SK-N-SH (cell line): ENCODE measurements around the gene TLCD2. TPM values are rescaled to one million over a fixed set of nuclear protein-coding genes. Genes with fewer than 3 reads are reported as not detected.

Experiments used
- CTCF ChIA-PET: fragments of 300-600, 350-600 bp; formaldehyde crosslinking; extraction: SDS; loops from one replicate; lab custom pipeline; 2021; lab: Yijun Ruan, JAX
- POLR2A ChIA-PET: fragments of 350-600 bp; sonication (Branson Sonifier 250); formaldehyde crosslinking; extraction: SDS; loops from one replicate; lab custom pipeline; 2020; ENCODE audit warnings: antibody characterized with exemption, inconsistent platforms; lab: Yijun Ruan, JAX
- DNase-seq: peaks from one replicate; pipeline ENCODE4 v3.0.0; 2012
- H2AFZ ChIP-seq: fragments of 200-600 bp; sonication (generic); 2 replicates; pipeline ENCODE4 v1.8.1; 2016; ENCODE audit warnings: antibody characterized with exemption, mild to moderate bottlenecking, low read depth
- H3F3A ChIP-seq: fragments of 200-600 bp; sonication (generic); replicated peaks from 2 replicates; pipeline ENCODE3; 2016; ENCODE audit warnings: antibody characterized with exemption, mild to moderate bottlenecking; ENCODE audit not compliant: insufficient read depth
- H3K27ac ChIP-seq, 2 experiments: fragments of 200-500 bp in 1 of 2; fragments of 200-600 bp in 1 of 2; sonication (Bioruptor generic) in 1 of 2; sonication (generic), shearing (Covaris generic) in 1 of 2; 2 replicates each; pipeline versions ENCODE4 v1.5.1 to v1.6.1; 2014 to 2016; ENCODE audit warnings: low read depth in 2 of 2, inconsistent platforms in 1 of 2, low read length in 1 of 2, mild to moderate bottlenecking in 1 of 2, mixed read lengths in 1 of 2
- H3K27me3 ChIP-seq: fragments of 200-600 bp; sonication (generic), shearing (Covaris generic); 2 replicates; pipeline ENCODE4 v1.6.1; 2016; ENCODE audit warnings: mixed run types; ENCODE audit not compliant: insufficient read depth
- H3K36me3 ChIP-seq, 2 experiments: fragments of 200-500 bp in 1 of 2; fragments of 200-600 bp in 1 of 2; sonication (Bioruptor generic) in 1 of 2; sonication (generic) in 1 of 2; replicated peaks in 1 of 2; 2 replicates each; pipeline versions ENCODE3 to v1.5.1; 2014 to 2016; ENCODE audit warnings: low read length in 1 of 2, mild to moderate bottlenecking in 1 of 2; ENCODE audit not compliant: insufficient read depth in 2 of 2, control insufficient read depth in 1 of 2
- H3K4me1 ChIP-seq, 2 experiments: fragments of 200-500 bp in 1 of 2; fragments of 200-600 bp in 1 of 2; sonication (Bioruptor generic) in 1 of 2; sonication (generic), shearing (Covaris generic) in 1 of 2; 2 replicates each; pipeline versions ENCODE4 v1.5.1 to v1.6.1; 2014 to 2016; ENCODE audit warnings: low read depth in 1 of 2, low read length in 1 of 2, mixed run types in 1 of 2; ENCODE audit not compliant: insufficient read depth in 2 of 2, control insufficient read depth in 1 of 2
- H3K4me2 ChIP-seq: fragments of 200-600 bp; sonication (generic), shearing (Covaris generic); 2 replicates; pipeline ENCODE4 v1.6.1; 2017; ENCODE audit warnings: mixed run types
- H3K4me3 ChIP-seq, 2 experiments: fragments of 200-500 bp in 1 of 2; fragments of 200-600 bp in 1 of 2; sonication (Bioruptor generic) in 1 of 2; sonication (generic), shearing (Covaris generic) in 1 of 2; 2 replicates each; pipeline versions ENCODE4 v1.5.1 to v1.8.1; 2014 to 2016; ENCODE audit warnings: low read depth in 2 of 2, inconsistent platforms in 1 of 2, low read length in 1 of 2, mild to moderate bottlenecking in 1 of 2, mixed read lengths in 1 of 2, moderate library complexity in 1 of 2
- H3K79me2 ChIP-seq: fragments of 200-600 bp; sonication (generic); 2 replicates; pipeline ENCODE4 v1.8.1; 2017; ENCODE audit warnings: mild to moderate bottlenecking; ENCODE audit not compliant: insufficient read depth
- H3K9ac ChIP-seq: fragments of 200-600 bp; sonication (generic); 2 replicates; pipeline ENCODE4 v1.6.1; 2017; ENCODE audit warnings: mixed run types
- H3K9me2 ChIP-seq: fragments of 200-600 bp; sonication (generic); 2 replicates; pipeline ENCODE4 v1.6.1; 2017; ENCODE audit warnings: mixed run types
- H3K9me3 ChIP-seq: fragments of 200-600 bp; sonication (generic); 2 replicates; pipeline ENCODE4 v1.6.1; 2017; ENCODE audit warnings: mixed run types, mild to moderate bottlenecking, moderate library complexity
- H4K20me1 ChIP-seq: fragments of 200-600 bp; sonication (generic); 2 replicates; pipeline ENCODE4 v1.6.1; 2017; ENCODE audit warnings: mild to moderate bottlenecking, mixed run types; ENCODE audit not compliant: insufficient read depth
- CHD2 ChIP-seq: fragments of 150-350 bp; IDR thresholded peaks from 2 replicates; pipeline ENCODE4 v1.6.1; 2018; ENCODE audit warnings: low read length; ENCODE audit not compliant: partially characterized antibody
- ELF1 ChIP-seq: IDR thresholded peaks from 2 replicates; pipeline ENCODE4 v1.4.0; 2012
- FOSL2 ChIP-seq: IDR thresholded peaks from 2 replicates; pipeline ENCODE4 v1.4.0; 2012; ENCODE audit warnings: low read depth, mild to moderate bottlenecking, moderate library complexity, borderline replicate concordance
- FOXJ3 ChIP-seq: sonication (generic); formaldehyde crosslinking; IDR thresholded peaks from 2 replicates; pipeline ENCODE4 v1.5.1; 2020; ENCODE audit warnings: mild to moderate bottlenecking, missing genetic modification reagents
- GABPA ChIP-seq: IDR thresholded peaks from 2 replicates; pipeline ENCODE4 v1.4.0; 2012; ENCODE audit warnings: low read depth, mild to moderate bottlenecking
- IRF3 ChIP-seq: fragments of 150-350 bp; IDR thresholded peaks from 2 replicates; pipeline ENCODE4 v1.6.1; 2016; ENCODE audit warnings: mild to moderate bottlenecking, low read depth, low read length
- MEF2A ChIP-seq: IDR thresholded peaks from 2 replicates; pipeline ENCODE4 v1.4.0; 2012; ENCODE audit warnings: low read depth, borderline replicate concordance
- POLR2AphosphoS5 ChIP-seq: IDR thresholded peaks from 2 replicates; pipeline ENCODE4 v1.6.1; 2012; ENCODE audit warnings: low read depth, low read length
- RCOR1 ChIP-seq: fragments of 150-350 bp; IDR thresholded peaks from 2 replicates; pipeline ENCODE4 v1.6.1; 2017; ENCODE audit warnings: antibody characterized with exemption, low read length
- RFX5 ChIP-seq: IDR thresholded peaks from 2 replicates; pipeline ENCODE4 v1.6.1; 2012; ENCODE audit warnings: mild to moderate bottlenecking, improper control_type of control experiment, low read length
- SIN3A ChIP-seq: IDR thresholded peaks from 2 replicates; pipeline ENCODE4 v1.6.1; 2012; ENCODE audit warnings: low read depth, mild to moderate bottlenecking, low read length, moderate library complexity, borderline replicate concordance
- SMC3 ChIP-seq: IDR thresholded peaks from 2 replicates; pipeline ENCODE4 v1.6.1; 2012; ENCODE audit warnings: low read depth, low read length, improper control_type of control experiment
- TAF1 ChIP-seq: IDR thresholded peaks from 2 replicates; pipeline ENCODE4 v1.6.1; 2012; ENCODE audit warnings: low read depth, mild to moderate bottlenecking, low read length, moderate library complexity, borderline replicate concordance
- TCF12 ChIP-seq: IDR thresholded peaks from 2 replicates; pipeline ENCODE4 v1.4.0; 2012
- USF2 ChIP-seq: fragments of 150-350 bp; IDR thresholded peaks from 2 replicates; pipeline ENCODE4 v1.6.1; 2017; ENCODE audit warnings: antibody characterized with exemption, low read length, low read depth, borderline replicate concordance
- YY1 ChIP-seq: IDR thresholded peaks from 2 replicates; pipeline ENCODE4 v1.4.0; 2012; ENCODE audit warnings: low read depth, mild to moderate bottlenecking
- WGBS: methylation state at CpG from one replicate; pipeline ENCODE4 v1.1.6; 2017; ENCODE audit warnings: low lambda C conversion rate; 5-methylcytosine and 5-hydroxymethylcytosine counted together
- polyA plus RNA-seq, 3 experiments: library from polyadenylated mRNA; depleted of rRNA; stranded (reverse); fragments of >200 nt; gene quantifications; 2 replicates each; pipeline ENCODE4 v1.2.3, GENCODE V29; 2012
- TF ChIP-seq, protein P1 (sequence below): IDR thresholded peaks from 2 replicates; pipeline ENCODE4 v1.6.1; 2012; ENCODE audit warnings: mild to moderate bottlenecking, low read depth, low read length, moderate library complexity

Gene TLCD2
- polyA plus RNA-seq, 1 of the 3 experiments (the other 2 are of a cell fraction): 1.3 TPM

- H3K9me3 ChIP-seq: no peaks in the 10 kb centered on the region
- H3K9ac ChIP-seq: no peak overlapping the region
- no peaks in the 10 kb centered on the region for H3K36me3 ChIP-seq
- ChIA-PET POLR2A (no interaction called here), CTCF (no interaction called here)
- H3K4me2 ChIP-seq: no peak overlapping the region
- H3K4me3 ChIP-seq: no peak overlapping the region
- H3K9me2 ChIP-seq: no peaks in the 10 kb centered on the region
- no peaks in the 10 kb centered on the region for H3F3A ChIP-seq
- H3K27ac ChIP-seq: no peak overlapping the region
- H3K27me3 ChIP-seq: no peaks in the 10 kb centered on the region
- no peak overlapping the region for H2AFZ ChIP-seq
- no peaks in the 10 kb centered on the region for H4K20me1 ChIP-seq
- 80% methylated on average over 22 of the region's 29 CpGs for WGBS
- H3K79me2 ChIP-seq: no peaks in the 10 kb centered on the region
- no peak for TF ChIP-seq FOSL2
- no peak for TF ChIP-seq POLR2AphosphoS5
- no peak for TF ChIP-seq TCF12
- no peak for TF ChIP-seq IRF3
- no peak for TF ChIP-seq GABPA
- TF ChIP-seq FOXJ3: no peak
- no peak for TF ChIP-seq TAF1
- no peak for TF ChIP-seq MEF2A
- TF ChIP-seq RFX5: no peak
- no peak for TF ChIP-seq SIN3A
- TF ChIP-seq, protein P1, sequence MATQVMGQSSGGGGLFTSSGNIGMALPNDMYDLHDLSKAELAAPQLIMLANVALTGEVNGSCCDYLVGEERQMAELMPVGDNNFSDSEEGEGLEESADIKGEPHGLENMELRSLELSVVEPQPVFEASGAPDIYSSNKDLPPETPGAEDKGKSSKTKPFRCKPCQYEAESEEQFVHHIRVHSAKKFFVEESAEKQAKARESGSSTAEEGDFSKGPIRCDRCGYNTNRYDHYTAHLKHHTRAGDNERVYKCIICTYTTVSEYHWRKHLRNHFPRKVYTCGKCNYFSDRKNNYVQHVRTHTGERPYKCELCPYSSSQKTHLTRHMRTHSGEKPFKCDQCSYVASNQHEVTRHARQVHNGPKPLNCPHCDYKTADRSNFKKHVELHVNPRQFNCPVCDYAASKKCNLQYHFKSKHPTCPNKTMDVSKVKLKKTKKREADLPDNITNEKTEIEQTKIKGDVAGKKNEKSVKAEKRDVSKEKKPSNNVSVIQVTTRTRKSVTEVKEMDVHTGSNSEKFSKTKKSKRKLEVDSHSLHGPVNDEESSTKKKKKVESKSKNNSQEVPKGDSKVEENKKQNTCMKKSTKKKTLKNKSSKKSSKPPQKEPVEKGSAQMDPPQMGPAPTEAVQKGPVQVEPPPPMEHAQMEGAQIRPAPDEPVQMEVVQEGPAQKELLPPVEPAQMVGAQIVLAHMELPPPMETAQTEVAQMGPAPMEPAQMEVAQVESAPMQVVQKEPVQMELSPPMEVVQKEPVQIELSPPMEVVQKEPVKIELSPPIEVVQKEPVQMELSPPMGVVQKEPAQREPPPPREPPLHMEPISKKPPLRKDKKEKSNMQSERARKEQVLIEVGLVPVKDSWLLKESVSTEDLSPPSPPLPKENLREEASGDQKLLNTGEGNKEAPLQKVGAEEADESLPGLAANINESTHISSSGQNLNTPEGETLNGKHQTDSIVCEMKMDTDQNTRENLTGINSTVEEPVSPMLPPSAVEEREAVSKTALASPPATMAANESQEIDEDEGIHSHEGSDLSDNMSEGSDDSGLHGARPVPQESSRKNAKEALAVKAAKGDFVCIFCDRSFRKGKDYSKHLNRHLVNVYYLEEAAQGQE: no peak
- TF ChIP-seq YY1: no peak
- TF ChIP-seq RCOR1: no peak
- no peak for TF ChIP-seq CHD2
- no peak for TF ChIP-seq ELF1
- no peak for TF ChIP-seq SMC3
- TF ChIP-seq USF2: no peak
- peak; percentile 38 for DNase-seq
- H3K4me1 ChIP-seq: peaks cover 0 to 3% of the 10 kb centered on the region in 2 experiments; a peak in 1 of 4 replicates
Observed at GRCh38 chr17:1744551-1745512, 34.7 kb upstream of the TLCD2 start.
